Muscle layer of duodenum (tissue), 2 donors: ENCODE measurements around the gene WNK2.

Experiments used
- H3K27ac ChIP-seq: one replicate; pipeline ENCODE4 v1.7.0; 2013; ENCODE audit warnings: mild to moderate bottlenecking, low read length
- H3K27me3 ChIP-seq: one replicate; pipeline ENCODE4 v1.7.0; 2013; ENCODE audit warnings: low read depth, mild to moderate bottlenecking, control low read depth, low read length
- H3K36me3 ChIP-seq, 2 donors: one replicate each; pipeline ENCODE4 v1.7.0; 2013; ENCODE audit warnings: low read length in 2 of 2, control low read depth in 1 of 2, mild to moderate bottlenecking in 1 of 2; ENCODE audit not compliant: insufficient read depth in 2 of 2, control insufficient read depth in 1 of 2
- H3K4me1 ChIP-seq, 2 donors: one replicate each; pipeline ENCODE4 v1.7.0; 2013; ENCODE audit warnings: low read length in 2 of 2, mild to moderate bottlenecking in 2 of 2, control low read depth in 1 of 2, moderate library complexity in 1 of 2; ENCODE audit not compliant: insufficient read depth in 2 of 2, control insufficient read depth in 1 of 2
- H3K4me3 ChIP-seq, 2 donors: one replicate each; pipeline ENCODE4 v1.7.0; 2013; ENCODE audit warnings: low read length in 2 of 2, low read depth in 1 of 2, mild to moderate bottlenecking in 1 of 2
- H3K9me3 ChIP-seq, 2 donors: one replicate each; pipeline ENCODE4 v1.7.0; 2013; ENCODE audit warnings: low read length in 2 of 2, control low read depth in 1 of 2, mild to moderate bottlenecking in 1 of 2; ENCODE audit not compliant: control insufficient read depth in 1 of 2
- donor health status: healthy.

WNK2 gene

DNA sequence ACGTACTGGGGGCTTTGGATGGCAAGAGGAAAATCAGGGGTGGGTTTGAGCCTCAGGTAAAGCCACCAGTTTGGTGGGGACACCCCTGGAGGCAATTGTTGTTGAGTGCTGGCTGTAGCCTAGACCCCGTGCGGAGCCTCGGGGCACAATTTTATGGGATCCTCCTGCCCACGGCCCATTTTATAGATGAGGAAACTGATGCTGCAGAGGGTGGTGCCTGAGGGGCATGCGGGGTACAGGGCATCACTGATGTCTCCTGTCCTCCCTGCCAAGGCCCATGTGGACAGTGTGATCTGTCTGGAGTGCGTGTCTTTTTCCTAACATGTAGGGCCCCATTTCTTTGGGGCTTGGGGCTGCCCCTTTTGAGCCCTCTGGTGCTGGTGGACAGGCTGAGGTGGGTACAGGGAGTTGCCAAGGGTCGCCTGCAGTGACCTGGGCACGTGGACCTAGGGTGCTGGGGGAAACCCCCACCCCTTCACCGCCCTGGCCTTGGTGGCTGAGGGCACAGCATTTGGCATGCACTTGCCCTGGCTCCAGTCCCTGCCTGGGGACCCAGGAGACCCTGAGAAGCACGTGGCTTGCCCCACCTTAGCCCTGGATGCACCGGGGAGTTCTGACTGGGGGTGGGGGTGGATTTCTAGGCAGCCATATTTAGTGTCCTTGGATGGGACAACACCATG lies 22.1 kb downstream of the WNK2 start:
- Histone ChIP-seq H3K4me3 (peak overlapping the region in 1 of 2 donors; percentile 2), H3K9me3 (no peaks in the 10 kb centered on the region), H3K27ac (peak overlapping the region; percentile 23), H3K27me3 (no peaks in the 10 kb centered on the region), H3K36me3 (no peaks in the 10 kb centered on the region), H3K4me1 (peaks cover 12 to 80% of the 10 kb centered on the region in 2 donors)

- Histone ChIP-seq H3K4me1 (peaks cover 12 to 74% of the 10 kb centered on the region in 2 donors), H3K9me3 (no peaks in the 10 kb centered on the region), H3K27ac (peak overlapping the region; percentile 78), H3K36me3 (no peaks in the 10 kb centered on the region), H3K4me3 (no peak overlapping the region), H3K27me3 (no peaks in the 10 kb centered on the region)
Measured at GRCh38 chr9:93206576-93207155, 22.7 kb downstream of the WNK2 start.

- Histone ChIP-seq H3K4me1 (peaks cover 12 to 67% of the 10 kb centered on the region in 2 donors), H3K27ac (peak overlapping the region; percentile 78), H3K4me3 (peak overlapping the region; percentile 27 to 40), H3K9me3 (no peaks in the 10 kb centered on the region), H3K36me3 (no peaks in the 10 kb centered on the region), H3K27me3 (no peaks in the 10 kb centered on the region)
Measured at GRCh38 chr9:93207326-93207814, 23.4 kb downstream of the WNK2 start.

GRCh38 chr9:93207860-93208734 lies 24.2 kb downstream of the WNK2 start:
- peaks cover 12 to 60% of the 10 kb centered on the region in 2 donors for H3K4me1 ChIP-seq

DNA sequence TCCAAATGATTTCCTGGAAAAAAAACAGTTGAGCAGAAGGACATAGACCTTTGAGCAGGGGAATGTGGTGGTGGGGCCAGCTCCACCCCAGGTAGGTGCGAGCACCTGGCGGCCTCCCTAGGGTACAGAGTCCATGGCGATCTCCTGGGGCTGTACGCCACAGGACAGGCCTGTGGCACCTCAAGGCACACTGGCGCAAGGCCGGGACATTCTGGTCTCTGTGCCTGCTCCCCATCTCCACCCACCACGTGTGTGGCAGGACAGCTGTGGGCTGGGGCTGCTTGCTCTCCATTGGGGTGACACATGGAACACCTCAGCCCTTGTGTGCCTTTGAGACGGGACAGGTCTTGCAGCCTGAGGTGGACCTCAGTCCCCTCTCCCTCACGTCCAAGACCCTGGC lies 25.2 kb downstream of the WNK2 start:
- no peak overlapping the region for H3K4me3 ChIP-seq
- peaks cover 12 to 50% of the 10 kb centered on the region in 2 donors for H3K4me1 ChIP-seq
- H3K27ac ChIP-seq: peak overlapping the region; percentile 40
- no peaks in the 10 kb centered on the region for H3K27me3 ChIP-seq
- no peaks in the 10 kb centered on the region for H3K9me3 ChIP-seq
- H3K36me3 ChIP-seq: no peaks in the 10 kb centered on the region

More at GRCh38 chr9:93207860-93208734, 24.2 kb downstream of the WNK2 start:
- Histone ChIP-seq H3K9me3 (no peaks in the 10 kb centered on the region), H3K27ac (peak overlapping the region; percentile 78), H3K27me3 (no peaks in the 10 kb centered on the region), H3K36me3 (no peaks in the 10 kb centered on the region), H3K4me3 (peak overlapping the region; percentile 27 to 40)

DNA sequence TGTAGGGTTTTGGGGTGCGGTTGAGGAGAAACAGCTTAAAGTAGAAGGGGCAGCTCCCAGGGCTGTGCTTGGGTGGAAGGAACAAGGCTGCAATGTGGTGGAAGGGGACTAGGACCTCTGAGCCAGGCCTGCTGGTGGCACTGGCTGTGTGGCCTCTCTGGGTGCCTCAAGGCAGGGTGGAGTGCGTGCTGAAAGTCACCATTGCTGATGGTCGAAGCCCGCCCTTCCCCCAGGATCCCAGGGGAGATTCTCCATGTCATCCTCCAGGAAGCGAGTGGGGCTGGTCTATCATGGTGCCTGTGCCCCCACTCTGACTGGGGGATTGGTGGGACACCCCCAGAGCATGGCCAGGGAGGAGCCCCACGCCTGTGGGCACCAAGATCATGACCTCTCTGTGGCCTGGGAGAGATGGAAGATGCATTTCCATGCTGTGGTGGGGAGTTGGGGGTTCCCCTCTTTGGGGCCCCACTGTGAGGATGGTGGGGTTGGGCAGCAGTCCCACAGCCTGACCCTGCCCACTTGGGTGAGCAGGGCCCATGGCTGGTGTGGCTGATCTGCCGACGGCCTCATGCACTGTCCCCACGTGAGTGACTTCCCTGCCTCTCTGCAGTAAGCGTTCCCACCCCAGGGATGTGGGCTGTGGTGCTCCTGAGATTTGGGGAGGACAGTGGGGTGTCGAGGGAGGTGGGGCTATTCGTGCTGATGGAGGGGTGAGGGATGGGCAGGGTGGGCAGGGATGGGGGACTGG lies 25.8 kb downstream of the WNK2 start:
- no peak overlapping the region for H3K4me3 ChIP-seq
- H3K27ac ChIP-seq: no peak overlapping the region
- H3K4me1 ChIP-seq: peaks cover 12 to 43% of the 10 kb centered on the region in 2 donors
- H3K27me3 ChIP-seq: no peaks in the 10 kb centered on the region
- H3K9me3 ChIP-seq: no peaks in the 10 kb centered on the region
- H3K36me3 ChIP-seq: no peaks in the 10 kb centered on the region

GRCh38 chr9:93210324-93210973 lies 26.5 kb downstream of the WNK2 start:
- Histone ChIP-seq H3K36me3 (no peaks in the 10 kb centered on the region), H3K4me3 (no peak overlapping the region), H3K27me3 (no peaks in the 10 kb centered on the region), H3K27ac (no peak overlapping the region), H3K4me1 (peaks cover 12 to 36% of the 10 kb centered on the region in 2 donors), H3K9me3 (no peaks in the 10 kb centered on the region)

DNA sequence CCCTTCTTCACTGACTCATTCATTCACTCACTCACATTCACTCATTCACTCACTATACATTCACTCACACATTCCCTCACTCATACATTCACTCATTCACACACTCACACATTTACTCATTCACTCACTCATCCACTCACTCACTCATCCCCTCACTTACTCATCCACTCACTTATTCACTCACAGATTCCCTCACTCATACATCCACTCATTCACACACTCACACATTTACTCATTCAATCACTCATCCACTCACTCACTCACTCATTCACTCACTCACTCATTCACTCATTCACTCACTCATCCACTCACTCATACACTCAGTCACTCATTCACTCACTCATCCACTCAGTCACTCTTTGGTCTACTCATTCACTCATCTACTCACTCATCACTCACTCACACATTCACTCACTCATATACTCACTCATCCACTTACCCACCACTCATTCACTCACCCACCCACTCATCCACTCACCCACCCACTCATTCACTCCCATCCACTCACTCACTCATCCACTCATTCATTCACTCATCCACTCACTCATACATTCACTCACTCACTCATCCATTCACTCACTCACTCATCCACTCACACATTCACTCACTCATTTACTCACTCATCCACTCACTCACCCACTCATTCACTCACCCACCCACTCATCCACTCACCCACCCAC lies 27.2 kb downstream of the WNK2 start:
- Histone ChIP-seq H3K36me3 (no peaks in the 10 kb centered on the region), H3K9me3 (no peaks in the 10 kb centered on the region), H3K4me1 (peaks cover 12 to 30% of the 10 kb centered on the region in 2 donors), H3K27me3 (no peaks in the 10 kb centered on the region), H3K27ac (no peak overlapping the region), H3K4me3 (no peak overlapping the region)

DNA sequence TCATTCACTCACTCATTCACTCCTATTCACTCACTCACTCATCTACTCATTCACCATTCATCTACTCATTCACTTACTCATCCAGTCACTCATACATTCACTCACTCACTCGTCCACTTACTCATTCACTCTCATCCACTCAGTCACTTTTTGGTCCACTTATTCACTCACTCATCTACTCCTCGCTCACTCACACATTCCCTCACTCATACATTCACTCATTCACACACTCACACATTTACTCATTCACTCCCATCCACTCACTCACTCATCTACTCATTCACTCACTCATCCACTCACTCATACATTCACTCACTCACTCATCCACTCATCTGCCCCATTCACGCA lies 27.7 kb downstream of the WNK2 start:
- Histone ChIP-seq H3K36me3 (no peaks in the 10 kb centered on the region), H3K4me3 (no peak overlapping the region), H3K27ac (no peak overlapping the region), H3K27me3 (no peaks in the 10 kb centered on the region), H3K9me3 (no peaks in the 10 kb centered on the region), H3K4me1 (peaks cover 12 to 25% of the 10 kb centered on the region in 2 donors)

DNA sequence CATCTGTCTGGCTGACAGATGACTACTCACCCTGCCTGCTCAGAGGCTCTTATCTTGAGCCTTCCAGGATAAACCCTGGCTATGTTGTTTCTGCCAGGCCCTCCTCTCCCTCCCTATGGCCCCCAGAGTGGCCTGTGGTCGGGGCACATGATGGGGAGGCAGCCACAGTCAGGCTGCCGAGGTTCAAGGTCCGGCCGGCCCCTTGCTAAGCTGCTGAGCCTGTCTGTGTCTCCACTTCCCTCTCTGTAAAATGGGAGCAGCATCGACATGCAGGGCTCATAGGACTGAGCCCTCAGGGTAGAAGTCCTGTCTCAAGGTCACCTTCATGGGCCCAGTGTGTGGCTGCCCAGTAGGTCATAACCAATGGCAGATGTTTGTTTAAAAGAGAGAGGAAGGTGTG lies 28.5 kb downstream of the WNK2 start:
- Histone ChIP-seq H3K27ac (no peak overlapping the region), H3K27me3 (no peaks in the 10 kb centered on the region), H3K9me3 (no peaks in the 10 kb centered on the region), H3K4me3 (no peak overlapping the region), H3K36me3 (no peaks in the 10 kb centered on the region), H3K4me1 (peaks cover 9 to 17% of the 10 kb centered on the region in 2 donors)
